HG03066 (cell line): Measurements from ENCODE around the gene XK.
"Not testable (repeated sequence)": the region's sequence is repeated elsewhere in the genome, so short reads cannot be mapped to it uniquely, and the experiment has no call there.

Experiments used
- ATAC-seq: cut with Tn5 transposase; IDR thresholded peaks from one replicate; pipeline ENCODE4 v1.9.1; 2021; ENCODE audit warnings: low read depth; ENCODE audit not compliant: unreplicated experiment

XK gene

DNA sequence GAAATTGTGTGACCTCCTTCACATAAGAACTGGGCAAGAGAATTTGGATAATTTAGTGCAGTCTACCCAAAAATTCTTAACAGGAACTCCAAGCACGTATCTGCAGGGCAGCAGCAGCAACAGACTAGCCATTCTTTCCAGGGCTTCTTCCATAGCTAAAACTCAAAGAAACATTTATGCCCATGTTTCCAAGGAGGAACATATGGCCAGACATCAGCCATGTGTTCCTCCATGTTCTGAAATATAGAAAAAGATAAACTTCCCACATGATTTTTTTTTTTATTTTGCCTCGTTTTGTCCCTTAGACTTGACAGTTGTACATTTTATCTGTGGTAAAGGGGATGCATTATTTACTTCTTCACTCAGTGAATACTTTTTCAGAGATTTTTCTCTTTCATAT is 66.7 kb downstream of the XK start:
- no peak for ATAC-seq

DNA sequence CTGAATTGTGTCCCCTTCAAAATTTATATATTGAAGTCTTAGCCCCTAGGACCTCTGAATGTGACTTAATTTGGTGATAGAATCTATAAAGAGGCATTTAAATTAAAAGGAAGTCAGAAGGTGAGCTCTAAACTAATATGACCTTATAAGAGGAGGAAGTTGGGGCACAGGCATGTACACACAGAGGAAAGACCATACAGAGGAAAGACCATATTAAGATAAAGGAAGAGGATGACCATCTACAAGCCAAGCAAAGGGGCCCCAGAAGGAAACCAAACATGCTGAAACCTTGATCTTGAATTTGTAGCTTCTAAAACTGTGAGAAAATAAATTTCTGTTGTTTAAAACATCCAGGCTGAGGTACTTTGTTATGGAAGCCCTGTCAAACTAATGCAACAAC is 67.3 kb downstream of the XK start:
- no peak for ATAC-seq

DNA sequence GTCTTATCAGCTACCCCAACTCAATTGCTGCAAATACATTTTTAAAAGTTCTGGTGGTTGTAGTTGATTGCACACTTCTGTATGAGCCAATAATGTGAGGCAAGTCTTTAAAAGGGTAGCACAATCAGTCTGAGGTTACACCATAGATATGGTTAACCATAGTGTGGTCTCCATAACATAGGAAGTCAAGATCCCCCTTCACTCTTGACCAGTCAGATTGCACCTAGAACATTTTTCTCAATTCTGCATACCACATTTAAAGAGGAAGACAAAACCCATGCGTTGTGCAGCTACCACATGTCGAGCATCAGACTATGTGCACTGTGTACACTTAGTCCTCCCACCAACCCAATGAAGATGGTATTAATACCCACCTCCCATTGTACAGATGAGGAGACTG is 67.8 kb downstream of the XK start:
- ATAC-seq = no peak

DNA sequence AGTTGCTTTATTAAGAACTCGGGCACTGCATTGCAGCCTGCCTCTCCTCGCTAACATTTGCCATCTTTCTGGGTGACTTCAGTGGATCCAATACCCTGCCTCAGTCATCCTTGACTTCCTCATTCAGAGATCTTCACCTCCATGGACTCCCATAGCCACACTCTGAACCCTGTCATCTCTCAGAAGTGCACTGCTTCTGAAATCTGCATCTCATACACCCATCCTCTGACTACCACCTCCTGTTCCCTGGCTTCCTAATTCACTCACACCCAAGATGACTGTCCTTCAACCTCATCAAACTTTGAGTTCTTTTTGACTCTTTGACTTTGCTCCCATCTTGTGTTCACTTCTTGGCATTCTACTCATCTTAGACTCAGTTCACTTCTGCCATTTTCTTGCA is 68.9 kb downstream of the XK start:
- ATAC-seq = peak; percentile 13

DNA sequence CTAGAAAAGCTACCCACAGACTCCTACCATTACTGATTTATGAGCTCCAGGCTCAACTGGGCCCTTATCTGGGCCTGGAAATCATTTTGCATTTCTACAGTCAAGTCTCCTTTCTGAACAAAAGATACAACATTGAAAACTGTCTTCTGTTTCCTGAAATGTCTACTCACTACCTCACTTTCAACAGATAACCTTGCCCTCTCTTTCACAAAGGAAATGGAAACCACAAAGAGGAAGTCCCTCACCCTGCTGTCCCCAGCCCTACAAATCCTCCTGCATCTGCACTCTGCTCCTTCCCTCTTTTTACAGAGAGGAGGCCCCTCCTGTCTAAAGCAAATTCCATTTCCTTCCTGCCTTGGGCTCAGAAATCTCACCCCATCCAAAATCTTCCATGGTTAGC is 69.4 kb downstream of the XK start:
- peak; percentile 94 for ATAC-seq

DNA sequence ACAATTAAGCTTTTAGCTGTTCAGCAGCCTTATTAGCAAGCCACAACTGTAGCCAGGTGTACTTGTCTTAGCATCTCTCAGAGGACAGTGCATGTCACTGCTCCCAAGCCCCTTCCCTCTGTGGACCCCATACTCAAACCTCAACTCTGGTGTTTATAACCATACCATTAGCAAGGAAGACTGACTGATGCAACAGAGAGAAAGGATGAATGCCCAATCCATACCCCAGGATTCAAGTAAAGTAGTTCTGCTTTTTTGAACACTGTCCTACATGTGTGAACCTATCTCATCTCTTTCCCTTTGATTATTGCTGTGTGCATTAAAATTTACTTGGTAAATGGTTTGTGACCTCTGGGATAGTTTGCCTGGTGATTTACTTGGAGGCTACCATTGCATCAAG is 71.5 kb downstream of the XK start:
- no peak for ATAC-seq

DNA sequence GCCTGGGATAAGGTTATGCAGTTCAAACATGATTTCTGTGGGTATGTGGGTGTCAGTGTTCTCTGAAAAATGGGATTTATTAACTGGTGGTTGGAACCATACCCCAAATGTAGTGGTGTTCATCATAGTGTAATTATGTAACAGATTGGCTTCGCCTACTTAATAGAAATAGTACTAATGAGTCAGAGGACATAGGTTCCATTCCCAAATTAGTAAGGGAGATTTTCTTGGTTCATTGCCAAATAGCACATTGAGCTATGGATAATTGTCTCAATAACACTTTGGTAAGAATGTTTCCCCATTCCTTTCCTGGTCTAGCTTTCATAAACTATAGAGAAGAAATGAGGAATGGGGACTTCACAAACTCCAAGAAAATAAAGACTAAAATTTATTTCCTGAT is 73.8 kb downstream of the XK start:
- ATAC-seq = no peak

DNA sequence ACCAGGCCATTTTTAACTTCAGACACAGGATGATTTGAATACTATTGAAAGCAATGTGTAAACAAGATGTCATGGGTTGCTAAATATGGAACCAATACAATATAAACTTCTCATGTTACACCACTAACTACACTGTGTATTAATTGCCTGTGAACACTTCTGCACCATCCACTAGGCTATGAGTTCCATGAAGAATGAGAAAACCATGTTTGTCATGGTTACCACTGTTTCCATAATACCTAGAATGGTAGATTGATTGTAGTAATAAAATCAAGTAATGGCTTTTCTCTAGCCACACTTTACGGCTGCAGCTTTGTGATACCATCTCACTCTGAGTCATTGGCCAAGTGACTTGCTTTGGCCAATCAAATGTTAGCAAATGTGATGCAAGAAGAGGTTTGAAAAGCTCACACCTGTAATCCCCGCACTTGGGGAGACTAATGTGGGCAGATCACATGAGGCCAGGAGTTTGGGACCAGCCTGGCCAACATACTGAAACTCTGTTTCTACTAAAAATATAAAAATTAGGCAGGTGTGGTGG is 74.4 kb downstream of the XK start:
- ATAC-seq = no peak

DNA sequence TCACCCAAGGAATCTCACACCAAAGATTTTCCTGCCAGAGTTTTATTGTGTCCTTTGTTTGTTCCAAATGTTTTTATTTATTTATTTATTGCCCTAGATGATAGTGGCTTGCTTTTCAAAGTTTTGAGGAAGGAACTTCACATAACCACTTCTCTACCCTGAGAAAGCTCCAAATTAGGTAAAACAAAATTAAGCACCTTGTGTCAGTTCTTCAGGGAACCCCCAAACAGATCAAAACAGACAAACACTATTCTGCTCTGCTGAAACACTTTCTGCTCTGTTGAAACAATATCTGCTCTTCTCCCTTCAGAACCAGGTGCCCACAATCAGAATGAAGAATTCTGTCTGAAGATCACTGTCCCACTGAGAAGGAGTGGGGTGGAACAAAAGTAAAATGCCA is 77.8 kb downstream of the XK start:
- no peak for ATAC-seq

DNA sequence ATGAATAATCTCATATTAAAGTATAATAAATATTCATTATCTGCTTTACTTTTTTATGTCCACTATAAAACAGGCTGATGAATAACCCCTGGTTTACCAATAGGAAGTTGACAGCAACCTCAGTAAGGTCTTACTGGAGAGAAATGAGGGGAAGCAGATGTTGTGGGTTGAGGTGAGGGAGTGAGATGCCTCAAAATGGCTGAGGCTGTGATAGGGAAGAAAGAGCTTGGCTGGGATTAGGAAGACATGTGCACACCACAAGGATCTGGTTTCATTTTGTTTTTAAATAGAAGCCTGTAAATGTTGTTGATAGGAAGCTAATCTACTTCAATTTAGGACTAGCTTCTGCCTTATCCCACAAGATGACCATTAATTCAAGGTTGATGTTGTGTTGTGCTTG is 79.9 kb downstream of the XK start:
- no peak for ATAC-seq

DNA sequence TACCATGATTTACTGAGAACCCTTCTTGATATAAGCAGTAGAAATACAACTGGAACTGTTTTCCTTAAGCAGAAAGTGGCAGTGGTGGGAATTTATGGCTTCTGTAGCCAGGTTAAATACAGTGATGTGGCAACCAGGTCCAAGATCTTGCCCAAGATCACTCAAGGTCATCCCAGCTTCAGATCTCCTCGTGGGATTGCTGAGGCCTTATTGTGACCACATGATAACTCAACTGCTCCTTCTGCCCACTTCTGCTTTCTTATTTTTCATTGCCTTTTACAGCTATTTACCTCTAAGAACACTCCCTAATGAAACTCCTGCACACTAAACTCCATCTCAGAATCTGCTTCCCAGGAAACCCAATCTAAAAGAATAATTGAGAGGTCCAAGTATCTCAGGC is 81.8 kb downstream of the XK start:
- no peak for ATAC-seq

DNA sequence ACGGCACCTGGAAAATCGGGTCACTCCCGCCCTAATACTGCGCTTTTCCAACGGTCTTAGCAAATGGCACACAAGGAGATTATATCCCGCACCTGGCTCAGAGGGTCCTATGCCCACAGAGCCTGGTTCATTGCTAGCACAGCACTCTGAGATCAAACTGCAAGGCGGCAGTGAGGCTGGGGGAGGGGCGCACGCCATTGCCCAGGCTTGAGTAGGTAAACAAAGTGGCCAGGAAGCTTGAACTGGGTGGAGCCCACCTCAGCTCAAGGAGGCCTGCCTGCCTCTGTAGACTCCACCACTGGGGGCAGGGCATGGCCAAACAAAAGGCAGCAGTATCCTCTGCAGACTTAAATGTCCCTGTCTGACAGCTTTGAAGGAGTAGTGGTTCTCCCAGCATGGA is 83.3 kb downstream of the XK start:
- ATAC-seq = not testable (repeated sequence)

DNA sequence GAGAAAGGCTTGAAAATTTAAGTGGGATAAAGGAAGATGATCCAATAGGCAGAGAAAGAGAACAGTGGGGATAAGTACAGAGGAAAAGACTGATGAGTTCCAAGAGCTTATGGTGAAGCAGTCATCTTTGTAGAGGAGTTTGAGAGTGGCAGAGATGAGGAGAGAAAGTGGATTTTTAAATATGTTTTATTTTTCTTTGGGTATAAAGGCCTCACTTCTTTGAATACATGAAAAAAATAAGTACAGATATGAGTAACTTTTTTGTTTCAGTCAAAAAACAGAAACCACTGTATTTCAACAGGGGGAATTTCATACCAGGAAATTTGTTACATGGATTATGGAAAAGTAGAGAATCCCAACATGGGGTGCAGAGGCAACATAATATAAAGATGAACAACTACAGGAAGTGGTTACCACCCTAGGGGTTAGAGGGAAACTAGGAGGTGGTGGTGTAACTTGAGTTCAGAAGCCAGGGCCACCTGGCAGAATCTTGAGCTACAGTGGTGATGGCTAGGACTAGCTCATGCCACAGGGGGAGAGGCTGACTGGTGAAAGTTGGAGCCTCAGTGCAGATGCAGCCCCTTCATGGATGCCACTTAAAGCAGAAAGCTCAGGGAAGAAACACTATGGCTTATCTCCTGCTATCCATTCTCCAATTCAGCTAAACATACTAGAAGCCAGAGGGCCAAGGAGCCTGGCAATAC is 90.8 kb downstream of the XK start:
- peak; percentile 60 for ATAC-seq

DNA sequence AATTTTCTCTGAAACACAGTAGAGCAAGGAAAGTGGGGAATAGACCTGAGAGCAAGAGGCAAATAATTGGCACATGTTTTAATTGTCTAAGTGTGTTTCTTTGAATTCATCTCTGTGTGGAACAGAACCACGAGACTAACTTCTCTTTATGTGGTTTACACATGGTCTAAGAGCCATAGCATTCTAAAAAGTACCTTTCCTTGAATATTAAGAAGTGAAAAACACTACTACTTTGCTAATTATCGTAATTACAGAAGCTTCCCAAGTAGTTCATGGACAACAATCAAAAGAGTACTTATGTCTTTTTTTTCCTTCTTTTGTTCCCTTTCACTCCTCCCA is 91.4 kb downstream of the XK start:
- ATAC-seq = no peak

DNA sequence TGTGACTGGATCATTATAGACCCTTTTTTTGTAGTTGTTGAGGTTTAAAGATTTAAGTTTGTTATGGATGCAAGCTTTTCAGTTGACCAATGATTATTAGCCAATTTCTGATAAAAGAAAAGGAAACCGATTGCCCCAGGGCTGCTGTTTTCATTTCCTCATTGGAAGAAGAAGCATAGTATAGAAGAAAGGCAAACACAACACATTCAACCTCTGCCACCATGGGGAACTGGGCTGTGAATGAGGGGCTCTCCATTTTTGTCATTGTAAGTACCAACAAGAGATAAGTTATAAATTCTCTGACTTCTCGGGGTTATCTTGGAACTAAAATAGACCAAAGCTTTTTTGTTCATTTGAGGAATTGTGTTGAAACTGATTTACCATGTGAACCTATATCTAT is 94.3 kb downstream of the XK start, which contains the start of gene CYBB:
Gene CYBB (plus strand): TSS at position 203 of the 400 bp plus-strand sequence. CDS start 19 bp downstream, at position 222.
- ATAC-seq = no peak

DNA sequence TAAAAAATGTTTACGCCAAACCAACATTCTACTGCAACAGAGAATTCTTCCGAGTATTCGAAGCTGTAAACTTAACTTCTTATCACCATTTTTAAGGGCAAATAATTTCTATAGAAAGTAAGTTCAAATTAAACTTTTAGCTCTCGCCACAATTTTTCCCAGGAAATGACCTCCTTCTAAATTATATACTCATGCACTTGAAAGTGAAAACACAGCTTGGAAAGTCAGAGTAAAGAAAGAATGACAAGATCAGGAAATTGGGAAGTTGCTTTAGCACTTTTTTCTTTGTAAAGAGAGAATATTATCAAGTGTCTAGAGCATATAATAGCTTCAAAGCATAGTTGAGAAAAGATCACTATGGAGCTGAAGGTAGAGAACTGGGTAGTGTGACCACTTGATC is 95.5 kb downstream of the XK start:
- ATAC-seq = no peak
